PFSK-1 (cell line): ENCODE measurements around the gene SENP2.

Experiments used
- FOXP2 ChIP-seq: optimal IDR thresholded peaks from 2 replicates; pipeline ENCODE3; 2011; ENCODE audit warnings: borderline replicate concordance, control low read depth, inconsistent platforms; ENCODE audit not compliant: insufficient read depth; ENCODE audit errors: extremely low read length, extremely low read depth
- POLR2AphosphoS5 ChIP-seq: IDR thresholded peaks from 2 replicates; pipeline ENCODE4 v1.6.1; 2012; ENCODE audit warnings: low read depth, mild to moderate bottlenecking, control low read depth, low read length, moderate library complexity
- REST ChIP-seq, 2 experiments: IDR thresholded peaks; 2 replicates each; pipeline versions ENCODE4 v1.6.1 to v1.8.0; 2011 to 2012; ENCODE audit warnings: low read depth in 2 of 2, low read length in 2 of 2, control low read depth in 1 of 2, inconsistent platforms in 1 of 2, mild to moderate bottlenecking in 1 of 2, moderate library complexity in 1 of 2; ENCODE audit not compliant: insufficient read depth in 1 of 2
- SIN3A ChIP-seq: IDR thresholded peaks from 2 replicates; pipeline ENCODE4 v1.6.1; 2012; ENCODE audit warnings: mild to moderate bottlenecking, low read length, moderate library complexity, borderline replicate concordance; ENCODE audit not compliant: insufficient read depth
- TAF1 ChIP-seq: IDR thresholded peaks from 2 replicates; pipeline ENCODE4 v1.6.1; 2012; ENCODE audit warnings: low read length, control low read depth, borderline replicate concordance; ENCODE audit not compliant: insufficient read depth

Gene SENP2

GRCh38 chr3:185630182-185630622 lies 44.1 kb downstream of the SENP2 start:
- TF ChIP-seq SIN3A (no peak), REST (IDR thresholded peaks at IDR 0.05; ENCODE audit: insufficient read depth in 1 of 2, low read depth in 2 of 2, low read length in 2 of 2) (no peak), FOXP2 (no peak), POLR2AphosphoS5 (no peak), TAF1 (no peak)

GRCh38 chr3:185631108-185631507 lies 45.0 kb downstream of the SENP2 start:
- TF ChIP-seq FOXP2 (no peak), SIN3A (no peak), POLR2AphosphoS5 (no peak), REST (IDR thresholded peaks at IDR 0.05; ENCODE audit: insufficient read depth in 1 of 2, low read depth in 2 of 2, low read length in 2 of 2) (no peak), TAF1 (no peak)

GRCh38 chr3:185631508-185632206 lies 45.6 kb downstream of the SENP2 start:
- TF ChIP-seq FOXP2 (no peak), TAF1 (no peak), SIN3A (no peak), POLR2AphosphoS5 (no peak), REST (IDR thresholded peaks at IDR 0.05; ENCODE audit: insufficient read depth in 1 of 2, low read depth in 2 of 2, low read length in 2 of 2) (no peak)

DNA sequence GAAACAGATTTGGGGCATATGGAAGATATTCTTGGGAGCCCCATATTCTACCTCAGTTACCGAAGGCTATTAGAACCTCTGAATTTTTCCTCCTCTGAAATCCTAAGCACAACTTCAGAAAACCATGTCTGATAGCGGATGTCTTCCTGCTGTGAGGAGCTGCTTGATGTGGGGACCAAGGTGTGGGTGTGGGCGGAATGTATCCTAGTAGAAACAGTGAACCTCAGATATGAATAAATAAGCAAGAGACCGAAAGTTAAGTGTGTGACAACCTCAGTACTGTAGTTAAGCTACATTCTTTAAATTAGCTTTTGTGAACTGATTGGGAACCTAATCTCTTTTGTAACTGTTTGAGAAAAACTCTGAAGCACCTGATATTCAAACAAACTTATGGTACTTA lies 46.9 kb downstream of the SENP2 start:
- no peak for TF ChIP-seq REST (IDR thresholded peaks at IDR 0.05; ENCODE audit: insufficient read depth in 1 of 2, low read depth in 2 of 2, low read length in 2 of 2)
- no peak for TF ChIP-seq SIN3A
- no peak for TF ChIP-seq FOXP2
- no peak for TF ChIP-seq POLR2AphosphoS5

DNA sequence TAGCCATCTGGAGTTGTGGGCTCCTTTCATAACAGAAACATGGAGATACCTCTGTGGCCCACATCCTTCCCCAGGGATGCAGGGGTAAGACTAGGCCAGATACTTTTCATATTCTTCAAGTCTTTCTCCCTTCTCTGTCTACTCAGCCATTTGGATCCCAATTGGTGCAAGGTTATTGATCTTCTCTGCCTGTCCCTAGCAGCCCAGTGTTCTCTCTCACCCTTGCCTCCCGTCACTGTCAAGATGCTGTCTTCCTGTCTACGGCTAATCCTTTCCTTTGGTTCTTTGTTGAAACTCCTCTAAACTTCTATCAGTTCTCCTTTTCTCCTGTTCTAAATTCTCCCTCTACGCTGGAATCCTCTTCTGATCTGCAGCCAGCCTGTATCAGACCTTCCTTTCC lies 51.3 kb downstream of the SENP2 start:
- no peak for TF ChIP-seq REST (IDR thresholded peaks at IDR 0.05; ENCODE audit: insufficient read depth in 1 of 2, low read depth in 2 of 2, low read length in 2 of 2)
- no peak for TF ChIP-seq FOXP2
- no peak for TF ChIP-seq SIN3A
- no peak for TF ChIP-seq POLR2AphosphoS5
- TF ChIP-seq TAF1, result no peak
